Epithelial cell of esophagus (primary cell): ENCODE results near the gene MRPL36.

Experiments used
- DNase-seq: peaks from one replicate; pipeline ENCODE4 v3.0.0; 2010; ENCODE audit warnings: low read depth
- H3K4me3 ChIP-seq: 2 replicates; pipeline ENCODE4 v1.5.1; 2011; ENCODE audit warnings: mild to moderate bottlenecking, low read length, control low read depth
- CTCF ChIP-seq: IDR thresholded peaks from 2 replicates; pipeline ENCODE4 v1.5.1; 2011; ENCODE audit warnings: low read depth, mild to moderate bottlenecking, low read length, control low read depth, inconsistent platforms; ENCODE audit not compliant: insufficient read depth; ENCODE audit errors: missing control alignments

MRPL36 gene

DNA sequence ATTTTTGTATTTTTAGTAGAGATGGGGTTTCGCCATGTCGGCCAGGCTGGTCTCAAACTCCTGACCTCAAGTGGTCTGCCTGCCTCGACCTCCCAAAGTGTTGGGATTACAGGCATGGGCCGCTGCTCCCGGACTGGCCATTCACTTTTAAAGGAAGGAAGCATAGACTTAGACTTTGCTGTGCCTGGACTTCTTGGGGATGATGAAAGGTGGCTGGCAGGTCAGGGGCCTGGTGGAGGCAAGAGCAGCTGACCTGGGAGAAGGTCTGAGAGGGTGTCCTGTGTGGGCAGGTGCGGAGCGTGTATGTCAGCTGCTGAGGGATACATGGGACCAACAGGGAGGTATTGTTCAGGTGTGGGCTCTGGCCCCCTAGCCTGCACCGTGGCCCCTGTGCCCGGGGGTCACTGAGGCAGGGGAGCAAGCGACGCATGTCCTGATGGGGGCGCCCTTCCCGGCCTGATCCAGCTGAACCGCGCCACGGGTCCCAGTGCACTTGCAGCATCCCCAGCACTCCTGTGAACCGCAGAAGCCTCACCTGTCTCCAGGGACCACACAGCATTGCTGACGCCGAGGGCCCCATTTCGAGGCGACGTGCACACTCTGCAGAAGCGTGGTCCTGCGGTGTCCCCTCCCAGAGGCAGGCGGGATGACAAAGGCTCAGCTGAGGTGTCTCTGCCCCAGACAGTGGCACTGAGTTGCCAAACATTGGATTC lies 24.6 kb upstream of the MRPL36 start:
- DNase-seq = no peak
- no peak overlapping the region for H3K4me3 ChIP-seq
- TF ChIP-seq CTCF = no peak

DNA sequence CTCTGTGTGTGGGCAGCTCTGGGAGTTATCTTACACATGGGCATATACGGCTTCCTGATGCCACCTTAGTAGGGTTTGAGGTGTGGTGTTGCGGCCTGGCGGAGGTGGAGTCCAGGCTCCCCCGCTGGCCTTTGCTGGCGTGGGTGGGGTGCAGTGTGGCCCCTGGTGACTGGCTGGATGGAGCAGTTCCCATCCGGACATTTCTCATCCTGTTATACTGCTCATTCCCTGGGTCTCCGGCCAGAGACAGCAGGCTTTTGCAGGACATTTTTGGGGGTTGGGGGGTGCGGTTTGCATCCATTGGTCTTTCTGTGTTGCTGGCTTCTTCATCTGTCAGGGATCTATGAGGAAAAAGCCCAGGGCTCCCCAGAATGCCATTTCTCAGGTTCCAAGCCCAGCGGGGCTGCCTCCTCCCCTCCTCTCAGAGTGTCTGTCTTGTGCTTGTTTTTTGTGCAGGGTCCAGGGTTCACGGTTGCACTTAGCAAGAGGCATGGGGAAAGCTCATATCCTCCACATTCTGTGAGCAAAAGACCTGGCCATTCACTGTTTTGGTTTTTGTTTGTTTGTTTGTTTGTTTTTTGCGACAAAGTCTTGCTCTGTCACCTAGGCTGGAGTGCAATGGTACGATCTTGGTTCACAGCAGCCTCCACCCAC lies 23.9 kb upstream of the MRPL36 start:
- no peak for DNase-seq
- H3K4me3 ChIP-seq = no peak overlapping the region
- no peak for TF ChIP-seq CTCF

- TF ChIP-seq CTCF = no peak
- no peak for DNase-seq
- H3K4me3 ChIP-seq = no peak overlapping the region
Measured at GRCh38 chr5:1821862-1822261, 22.2 kb upstream of the MRPL36 start.

DNA sequence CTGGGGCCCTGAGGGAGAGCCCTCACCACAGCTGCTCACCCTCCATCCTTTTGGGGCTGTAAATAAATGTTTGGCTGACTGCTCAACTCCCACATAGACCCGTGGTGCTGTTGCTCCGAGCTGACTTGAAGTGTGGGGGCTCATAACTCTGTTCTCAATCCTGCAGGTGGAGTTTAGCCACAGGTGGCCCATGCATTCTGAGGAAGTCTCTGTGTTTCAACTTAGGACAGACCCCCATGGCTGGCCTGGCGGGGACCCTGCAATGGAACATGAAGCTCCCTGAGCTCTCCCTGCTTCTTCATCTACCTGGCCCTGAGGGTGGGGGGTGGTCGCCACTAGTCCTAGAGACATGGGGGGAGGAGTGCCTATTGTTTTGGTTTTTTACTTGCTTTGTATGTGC lies 21.3 kb upstream of the MRPL36 start:
- DNase-seq = no peak
- H3K4me3 ChIP-seq = no peak overlapping the region
- TF ChIP-seq CTCF = no peak

DNA sequence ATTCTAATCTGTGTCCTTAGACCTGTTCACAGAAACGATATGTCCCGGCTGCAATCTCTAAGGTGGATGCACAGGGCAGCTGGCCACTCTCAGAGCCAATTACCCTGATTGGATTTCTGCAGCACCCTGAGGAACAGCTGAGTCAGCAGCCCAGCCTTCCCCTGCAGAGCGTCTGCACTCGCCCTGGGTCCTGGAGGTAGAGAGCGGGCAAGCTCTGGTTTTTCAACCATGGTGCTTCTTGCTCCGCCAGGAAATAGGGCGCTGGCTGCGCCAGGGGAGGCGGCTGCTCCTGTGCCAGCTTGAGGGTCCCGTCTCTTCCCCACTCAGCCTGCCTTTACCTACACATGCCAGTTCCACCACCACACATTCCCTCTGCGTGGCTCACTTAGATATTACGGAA lies 20.7 kb upstream of the MRPL36 start:
- no peak for TF ChIP-seq CTCF
- H3K4me3 ChIP-seq = no peak overlapping the region
- DNase-seq = no peak

DNA sequence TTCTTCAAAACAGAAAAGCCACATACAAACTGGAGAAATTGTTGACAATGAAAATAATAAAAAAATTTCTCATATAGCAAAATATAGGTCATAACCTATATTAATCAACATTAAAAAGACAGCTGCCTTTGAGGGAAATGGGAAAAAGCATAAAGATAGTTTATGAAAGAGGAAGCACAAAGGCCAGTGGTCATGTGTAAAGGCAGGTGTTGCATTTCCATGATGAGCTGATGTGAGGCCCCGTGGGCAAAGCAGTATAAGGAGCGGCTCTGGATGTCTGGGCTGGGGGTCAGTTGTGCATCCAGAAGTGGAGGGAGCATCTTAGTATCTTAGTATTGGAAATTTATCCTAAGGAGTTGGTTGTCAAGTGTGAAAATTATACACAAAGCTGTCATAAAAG lies 19.8 kb upstream of the MRPL36 start:
- no peak for DNase-seq
- TF ChIP-seq CTCF = no peak
- H3K4me3 ChIP-seq = no peak overlapping the region

GRCh38 chr5:1818784-1819183 lies 19.1 kb upstream of the MRPL36 start:
- no peak for DNase-seq
- TF ChIP-seq CTCF = no peak
- no peak overlapping the region for H3K4me3 ChIP-seq
